T-cell (primary cell): ENCODE data around the gene GBF1. TPM values are rescaled to one million over a fixed set of nuclear protein-coding genes. Genes with fewer than 3 reads are reported as not detected.
"Not testable (repeated sequence)": the region's sequence is repeated elsewhere in the genome, so short reads cannot be mapped to it uniquely, and the experiment has no call there.

Experiments used
- ATAC-seq, 4 experiments: fragments of 200-7000 bp in 3 of 4; fragments of 150-1000 bp in 1 of 4; cut with Tn5 transposase; replicated peaks in 1 of 4; 1 replicate in 3 of 4; 2 replicates in 1 of 4; pipeline ENCODE4 v1.10.0; 2021; ENCODE audit warnings: moderate library complexity in 3 of 4, mild to moderate bottlenecking in 2 of 4, moderate number of reproducible peaks in 1 of 4
- CTCF ChIA-PET, 2 donors: fragments of 300-600 bp; sonication (Branson Sonifier 250); formaldehyde crosslinking; loops; one replicate each; lab custom pipeline; 2022; ENCODE audit warnings: antibody characterized with exemption in 2 of 2; lab: Charles Lee
- POLR2A ChIA-PET, 2 donors: fragments of 300-600 bp; sonication (Branson Sonifier 250); formaldehyde crosslinking; loops; one replicate each; lab custom pipeline; 2022; ENCODE audit warnings: antibody characterized with exemption in 2 of 2; lab: Charles Lee
- DNase-seq, 35 experiments: peaks; one replicate each; pipeline versions ENCODE4 v3.0.0 to v3.0.0-alpha.2; 2013 to 2023
- H3K27ac ChIP-seq: one replicate; pipeline ENCODE4 v1.5.1; 2013; ENCODE audit warnings: low read length
- H3K27me3 ChIP-seq, 2 experiments: replicated peaks in 1 of 2; 1 replicate in 1 of 2; 2 replicates in 1 of 2; pipeline versions ENCODE4 v1.6.1 to v1.7.0; 2013; ENCODE audit warnings: low read length in 1 of 2, mixed read lengths in 1 of 2; ENCODE audit not compliant: control insufficient read depth in 2 of 2, insufficient read depth in 2 of 2; ENCODE audit errors: extremely low read depth in 1 of 2
- H3K36me3 ChIP-seq, 2 donors: 1 replicate in 1 of 2; 2 replicates in 1 of 2; pipeline versions ENCODE4 v1.6.1 to v1.7.0; 2013; ENCODE audit warnings: low read length in 1 of 2; ENCODE audit not compliant: control insufficient read depth in 2 of 2, insufficient read depth in 1 of 2; ENCODE audit errors: extremely low read depth in 1 of 2
- H3K4me1 ChIP-seq, 2 experiments: 1 replicate in 1 of 2; 2 replicates in 1 of 2; pipeline versions ENCODE4 v1.6.1 to v1.7.0; 2013; ENCODE audit warnings: low read length in 2 of 2, mixed read lengths in 1 of 2; ENCODE audit not compliant: insufficient read depth in 2 of 2, control insufficient read depth in 1 of 2; ENCODE audit errors: extremely low read depth in 1 of 2
- H3K4me3 ChIP-seq, 2 donors: 1 replicate in 1 of 2; 2 replicates in 1 of 2; pipeline versions ENCODE4 v1.5.1 to v1.7.0; 2013; ENCODE audit warnings: mild to moderate bottlenecking in 2 of 2, low read length in 1 of 2, moderate library complexity in 1 of 2; ENCODE audit not compliant: control insufficient read depth in 1 of 2; ENCODE audit errors: extremely low read depth in 1 of 2
- H3K9me3 ChIP-seq: 2 replicates; pipeline ENCODE4 v1.7.0; 2013
- H3K27ac Mint-ChIP-seq, 2 donors: one replicate each; pipeline ENCODE4 v1.8.0; 2020 to 2021; ENCODE audit warnings: mild to moderate bottlenecking in 2 of 2, mixed read lengths in 2 of 2
- H3K27me3 Mint-ChIP-seq, 2 donors: one replicate each; pipeline ENCODE4 v1.8.0; 2021 to 2022; ENCODE audit warnings: mixed read lengths in 2 of 2
- H3K36me3 Mint-ChIP-seq: one replicate; pipeline ENCODE4 v1.8.0; 2021; ENCODE audit warnings: mixed read lengths
- H3K4me1 Mint-ChIP-seq, 3 donors: one replicate each; pipeline ENCODE4 v1.8.0; 2020 to 2022; ENCODE audit warnings: mixed read lengths in 3 of 3, mild to moderate bottlenecking in 1 of 3
- H3K4me3 Mint-ChIP-seq, 3 donors: one replicate each; pipeline ENCODE4 v1.8.0; 2020 to 2022; ENCODE audit warnings: mild to moderate bottlenecking in 3 of 3, mixed read lengths in 3 of 3, moderate library complexity in 3 of 3
- H3K9me3 Mint-ChIP-seq, 3 donors: one replicate each; pipeline ENCODE4 v1.8.0; 2020 to 2022; ENCODE audit warnings: mixed read lengths in 3 of 3
- WGBS: methylation state at CpG from one replicate; pipeline ENCODE4 v1.1.5; 2013; ENCODE audit warnings: missing lambda C conversion rate; ENCODE audit not compliant: insufficient coverage; 5-methylcytosine and 5-hydroxymethylcytosine counted together
- total RNA-seq, 35 experiments: library from RNA in 6 of 35; stranded (reverse) in 6 of 35; fragments of 120-200 nt in 1 of 35; gene quantifications; one replicate each; pipeline versions ENCODE4 v1.2.1 to v1.2.4 and lab custom pipeline; 2013 to 2026

The GBF1 gene
- total RNA-seq, 5 donors from 2014 or later (not counting 1 experiment from before 2014, with no cell fraction given) = 37.2 to 41.1 (median 38.7) TPM

- no peaks in the 10 kb centered on the region for H3K4me1 Mint-ChIP-seq
- ATAC-seq (no peak), DNase-seq (no peak)
- H3K36me3 ChIP-seq = no peaks in the 10 kb centered on the region
- no peak overlapping the region for H3K27ac ChIP-seq
- ChIA-PET CTCF (interaction anchor here in 1 of 2 donors (0.7 kb wide), 1 partner anchor 144 kb away, joined by 3 read pairs; no protein-coding TSS in a partner anchor), POLR2A (interaction anchor here in 1 of 2 donors (0.6 to 0.7 kb wide), 3 partner anchors 100 to 554 kb away, joined by 3 read pairs; no protein-coding TSS in a partner anchor)
- no peak overlapping the region for H3K4me3 Mint-ChIP-seq
- peaks cover 0 to 9% of the 10 kb centered on the region in 2 experiments for H3K27me3 ChIP-seq
- no peak overlapping the region for H3K4me3 ChIP-seq
- H3K9me3 Mint-ChIP-seq = peaks cover 0 to 4% (median 2%) of the 10 kb centered on the region in 3 donors
- H3K4me1 ChIP-seq = no peaks in the 10 kb centered on the region
- 89% methylated on average over 1 of the region's 5 CpGs for WGBS
- peaks cover 0 to 2% of the 10 kb centered on the region in 2 donors for H3K27me3 Mint-ChIP-seq
- no peak overlapping the region for H3K27ac Mint-ChIP-seq
- H3K36me3 Mint-ChIP-seq = no peaks in the 10 kb centered on the region
- no peaks in the 10 kb centered on the region for H3K9me3 ChIP-seq
Measured at GRCh38 chr10:102208311-102209035, 36.9 kb upstream of the GBF1 start.

- WGBS = no CpG with 5 or more reads among the region's 3 CpGs
- H3K36me3 ChIP-seq = no peaks in the 10 kb centered on the region
- no peak overlapping the region for H3K27ac Mint-ChIP-seq
- no peaks in the 10 kb centered on the region for H3K4me1 ChIP-seq
- peaks cover 0 to 4% of the 10 kb centered on the region in 2 donors for H3K27me3 Mint-ChIP-seq
- H3K4me3 ChIP-seq = no peak overlapping the region
- CTCF ChIA-PET = interaction anchor here (0.5 to 0.7 kb wide), 3 partner anchors 18 to 177 kb away, joined by 3 read pairs; no protein-coding TSS in a partner anchor
- no peak for ATAC-seq
- H3K36me3 Mint-ChIP-seq = no peaks in the 10 kb centered on the region
- POLR2A ChIA-PET = interaction anchor here in 1 of 2 donors (0.6 kb wide), 1 partner anchor 91 kb away, joined by 3 read pairs; no protein-coding TSS in a partner anchor
- no peaks in the 10 kb centered on the region for H3K4me1 Mint-ChIP-seq
- H3K9me3 ChIP-seq = no peaks in the 10 kb centered on the region
- H3K4me3 Mint-ChIP-seq = no peak overlapping the region
- H3K27ac ChIP-seq = no peak overlapping the region
- H3K27me3 ChIP-seq = peaks cover 0 to 4% of the 10 kb centered on the region in 2 experiments
- no peak for DNase-seq
- H3K9me3 Mint-ChIP-seq = peaks cover 0 to 3% (median 0%) of the 10 kb centered on the region in 3 donors
Measured at GRCh38 chr10:102211615-102212299, 33.6 kb upstream of the GBF1 start.

- WGBS = no CpG with 5 or more reads among the region's 4 CpGs
- H3K27ac Mint-ChIP-seq, H3K4me3 Mint-ChIP-seq, H3K36me3 ChIP-seq, H3K9me3 ChIP-seq, H3K27me3 Mint-ChIP-seq, H3K4me1 ChIP-seq, H3K27me3 ChIP-seq, DNase-seq, POLR2A ChIA-PET, ATAC-seq, H3K36me3 Mint-ChIP-seq, H3K9me3 Mint-ChIP-seq, H3K4me3 ChIP-seq, H3K4me1 Mint-ChIP-seq, H3K27ac ChIP-seq, CTCF ChIA-PET: not testable (repeated sequence)
Measured at GRCh38 chr10:102213599-102213998, 31.7 kb upstream of the GBF1 start.

- Mint-ChIP-seq H3K4me3 (no peak overlapping the region), H3K9me3 (no peaks in the 10 kb centered on the region), H3K4me1 (no peaks in the 10 kb centered on the region), H3K27me3 (peaks cover 8 to 10% of the 10 kb centered on the region in 2 donors), H3K36me3 (no peaks in the 10 kb centered on the region), H3K27ac (no peak overlapping the region)
- no peaks in the 10 kb centered on the region for H3K4me1 ChIP-seq
- no peaks in the 10 kb centered on the region for H3K36me3 ChIP-seq
- H3K27me3 ChIP-seq = peaks cover 2 to 18% of the 10 kb centered on the region in 2 experiments
- CTCF ChIA-PET = interaction anchor here (0.6 to 0.7 kb wide), 2 partner anchors 100 to 203 kb away, joined by 3 to 7 read pairs; no protein-coding TSS in a partner anchor
- H3K27ac ChIP-seq = no peak overlapping the region
- no peak for DNase-seq
- POLR2A ChIA-PET = interaction anchor here in 1 of 2 donors (0.7 kb wide), 1 partner anchor 364 kb away, joined by 4 read pairs; no protein-coding TSS in a partner anchor
- ATAC-seq = no peak
- no peak overlapping the region for H3K4me3 ChIP-seq
- H3K9me3 ChIP-seq = no peaks in the 10 kb centered on the region
- 17% methylated on average over 1 of the region's 5 CpGs for WGBS
Measured at GRCh38 chr10:102219370-102219769, 26.0 kb upstream of the GBF1 start.

GRCh38 chr10:102220612-102221011 lies 24.7 kb upstream of the GBF1 start:
- POLR2A ChIA-PET = interaction anchor here in 1 of 2 donors (0.5 kb wide), 1 partner anchor 500 kb away, joined by 4 read pairs; no protein-coding TSS in a partner anchor
- H3K27me3 Mint-ChIP-seq = peaks cover 8 to 11% of the 10 kb centered on the region in 2 donors

GRCh38 chr10:102222797-102223196 lies 22.5 kb upstream of the GBF1 start:
- Histone ChIP-seq H3K4me3 (no peak overlapping the region), H3K27me3 (peaks cover 2 to 40% of the 10 kb centered on the region in 2 experiments), H3K36me3 (no peaks in the 10 kb centered on the region), H3K4me1 (peaks cover 0 to 15% of the 10 kb centered on the region in 2 experiments), H3K9me3 (no peaks in the 10 kb centered on the region), H3K27ac (no peak overlapping the region)
- H3K27me3 Mint-ChIP-seq = peaks cover 11 to 26% of the 10 kb centered on the region in 2 donors
- ATAC-seq = no peak
- H3K4me3 Mint-ChIP-seq = no peak overlapping the region
- no peaks in the 10 kb centered on the region for H3K9me3 Mint-ChIP-seq
- 89% methylated on average over 3 of the region's 5 CpGs for WGBS
- DNase-seq = no peak
- peaks cover 12 to 15% (median 13%) of the 10 kb centered on the region in 3 donors for H3K4me1 Mint-ChIP-seq
- H3K36me3 Mint-ChIP-seq = no peaks in the 10 kb centered on the region
- H3K27ac Mint-ChIP-seq = no peak overlapping the region
- ChIA-PET CTCF (interaction anchor here (0.6 to 0.7 kb wide), 2 partner anchors 49 kb away, joined by 3 to 4 read pairs; no protein-coding TSS in a partner anchor), POLR2A (no interaction called here)

More at GRCh38 chr10:102220612-102221011, 24.7 kb upstream of the GBF1 start:
- Histone ChIP-seq H3K9me3 (no peaks in the 10 kb centered on the region), H3K27ac (no peak overlapping the region), H3K27me3 (peaks cover 2 to 20% of the 10 kb centered on the region in 2 experiments), H3K4me3 (no peak overlapping the region), H3K36me3 (no peaks in the 10 kb centered on the region), H3K4me1 (peaks cover 0 to 1% of the 10 kb centered on the region in 2 experiments)
- Mint-ChIP-seq H3K4me1 (peaks cover under 1 to 2% (median 2%) of the 10 kb centered on the region in 3 donors), H3K27ac (no peak overlapping the region), H3K9me3 (no peaks in the 10 kb centered on the region), H3K4me3 (no peak overlapping the region), H3K36me3 (no peaks in the 10 kb centered on the region)
- CTCF ChIA-PET = interaction anchor here (0.7 to 1.3 kb wide), 3 partner anchors 10 to 282 kb away, joined by 3 to 4 read pairs (median 3); partner anchors contain the start of gene ACTR1A (in 1 of the 2)
- DNase-seq (no peak), ATAC-seq (no peak)
